Cardiac fibroblast (primary cell): ENCODE results near the gene NIF3L1.

Source experiments
- DNase-seq, 2 donors: peaks; one replicate each; pipeline versions ENCODE4 v3.0.0 to v3.0.0-alpha.2; 2010; ENCODE audit warnings: low read depth in 2 of 2
- H3K4me3 ChIP-seq, 2 donors: replicated peaks in 1 of 2; 1 replicate in 1 of 2; 2 replicates in 1 of 2; pipeline ENCODE4 v1.5.1; 2011; ENCODE audit warnings: low read depth in 2 of 2, low read length in 2 of 2, mild to moderate bottlenecking in 2 of 2, moderate library complexity in 1 of 2
- TF ChIP-seq, protein P1 (sequence below): IDR thresholded peaks from one replicate; pipeline ENCODE4 v1.5.1; 2011; ENCODE audit warnings: low read depth, mild to moderate bottlenecking, low read length, inconsistent platforms

The NIF3L1 gene

GRCh38 chr2:200847269-200847668 lies 41.9 kb upstream of the NIF3L1 start:
- no peak for DNase-seq
- H3K4me3 ChIP-seq, result no peak overlapping the region
- TF ChIP-seq, protein P1, sequence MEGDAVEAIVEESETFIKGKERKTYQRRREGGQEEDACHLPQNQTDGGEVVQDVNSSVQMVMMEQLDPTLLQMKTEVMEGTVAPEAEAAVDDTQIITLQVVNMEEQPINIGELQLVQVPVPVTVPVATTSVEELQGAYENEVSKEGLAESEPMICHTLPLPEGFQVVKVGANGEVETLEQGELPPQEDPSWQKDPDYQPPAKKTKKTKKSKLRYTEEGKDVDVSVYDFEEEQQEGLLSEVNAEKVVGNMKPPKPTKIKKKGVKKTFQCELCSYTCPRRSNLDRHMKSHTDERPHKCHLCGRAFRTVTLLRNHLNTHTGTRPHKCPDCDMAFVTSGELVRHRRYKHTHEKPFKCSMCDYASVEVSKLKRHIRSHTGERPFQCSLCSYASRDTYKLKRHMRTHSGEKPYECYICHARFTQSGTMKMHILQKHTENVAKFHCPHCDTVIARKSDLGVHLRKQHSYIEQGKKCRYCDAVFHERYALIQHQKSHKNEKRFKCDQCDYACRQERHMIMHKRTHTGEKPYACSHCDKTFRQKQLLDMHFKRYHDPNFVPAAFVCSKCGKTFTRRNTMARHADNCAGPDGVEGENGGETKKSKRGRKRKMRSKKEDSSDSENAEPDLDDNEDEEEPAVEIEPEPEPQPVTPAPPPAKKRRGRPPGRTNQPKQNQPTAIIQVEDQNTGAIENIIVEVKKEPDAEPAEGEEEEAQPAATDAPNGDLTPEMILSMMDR, result no peak

DNA sequence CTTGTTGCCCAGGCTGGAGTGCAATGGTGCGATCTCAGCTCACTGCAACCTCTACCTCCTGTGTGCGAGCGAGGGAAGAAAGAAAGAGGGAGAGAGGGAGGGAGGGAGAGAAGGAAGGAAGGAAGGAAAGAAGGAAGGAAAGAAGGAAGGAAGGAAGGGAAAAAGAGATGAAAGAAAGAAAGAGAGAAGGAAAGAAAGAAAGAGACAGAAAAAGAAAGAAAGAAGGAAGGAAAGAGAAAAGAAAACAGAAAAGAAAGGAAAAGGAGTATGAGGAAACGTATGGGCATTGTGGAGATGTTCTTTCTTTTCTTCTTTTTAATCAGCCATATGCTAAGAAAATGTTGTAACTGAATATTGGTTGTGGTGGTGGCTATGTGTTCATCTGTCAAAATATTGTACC lies 41.2 kb upstream of the NIF3L1 start:
- no peak for DNase-seq
- H3K4me3 ChIP-seq, result no peak overlapping the region
- TF ChIP-seq, protein P1, result no peak

- no peak for DNase-seq
- TF ChIP-seq, protein P1, result no peak
- H3K4me3 ChIP-seq, result no peak overlapping the region
Observed at GRCh38 chr2:200850512-200851256, 38.5 kb upstream of the NIF3L1 start.

GRCh38 chr2:200851398-200852248 lies 37.5 kb upstream of the NIF3L1 start:
- TF ChIP-seq, protein P1, result no peak
- no peak overlapping the region for H3K4me3 ChIP-seq
- no peak for DNase-seq

DNA sequence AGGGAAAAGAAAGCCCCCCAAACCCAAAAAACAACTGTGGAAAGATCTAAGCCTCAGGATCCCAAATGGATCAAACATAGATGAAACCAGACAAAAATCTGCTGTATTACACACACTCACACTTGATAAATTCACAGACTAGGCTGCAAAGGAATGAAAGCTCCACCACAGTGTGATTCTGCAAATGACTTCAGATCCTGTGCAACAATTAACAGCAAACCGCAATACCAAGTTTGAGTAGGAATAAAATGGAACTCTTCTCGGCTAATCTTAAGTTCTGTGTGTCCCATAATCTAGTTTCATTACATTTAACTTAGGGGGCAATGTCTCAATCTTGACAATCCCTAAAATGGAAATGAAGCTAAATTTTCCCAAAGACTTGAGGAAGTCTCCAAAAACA lies 36.6 kb upstream of the NIF3L1 start:
- no peak for DNase-seq
- no peak overlapping the region for H3K4me3 ChIP-seq
- TF ChIP-seq, protein P1, result no peak

- TF ChIP-seq, protein P1, result no peak
- no peak overlapping the region for H3K4me3 ChIP-seq
- no peak for DNase-seq
Observed at GRCh38 chr2:200856806-200857205, 32.4 kb upstream of the NIF3L1 start.
